K562 (cell line): ENCODE results near the gene PHF1. TPM values are rescaled to one million over a fixed set of nuclear protein-coding genes. Genes with fewer than 3 reads are reported as not detected.

Source experiments
- ATAC-seq: fragments of 200-7000 bp; cut with Tn5 transposase; 3 replicates; pipeline ENCODE4 v1.9.1; 2020; ENCODE audit warnings: moderate library complexity
- BruUV-seq: library from RNA; stranded (reverse); fragments of 400-500 nt; replicated peaks from 2 replicates; lab custom pipeline; 2021; lab: Mats Ljungman, UMichigan
- CTCF ChIA-PET: fragments of 300-600 bp; formaldehyde crosslinking; extraction: SDS; loops from one replicate; lab custom pipeline; 2021; ENCODE audit warnings: low intra/inter-chr PET ratio; lab: Yijun Ruan, JAX
- POLR2A ChIA-PET: fragments of 300-600, 350-650 bp; sonication (Branson Sonifier 250); formaldehyde crosslinking; extraction: SDS; loops from one replicate; lab custom pipeline; 2021; ENCODE audit warnings: antibody characterized with exemption, inconsistent platforms; lab: Yijun Ruan, JAX
- DNase-seq, 4 experiments: peaks; one replicate each; pipeline versions ENCODE4 v3.0.0 to v3.0.0-alpha.2; 2011 to 2018; ENCODE audit warnings: low spot score in 3 of 4, mixed read lengths in 3 of 4; ENCODE audit errors: extremely low read depth in 1 of 4
- FAIRE-seq: peaks from 2 replicates; lab custom pipeline; 2011; peaks lifted over from hg19 to GRCh38; lab: Jason Lieb, UNC
- H2AFZ ChIP-seq: 2 replicates; pipeline ENCODE4 v1.6.0; 2011; ENCODE audit warnings: low read depth, low read length, control low read depth, inconsistent platforms
- H3K27ac ChIP-seq: fragments of 200-600 bp; 3 replicates; pipeline ENCODE4 v1.8.0; 2011; ENCODE audit warnings: low read depth, mild to moderate bottlenecking, control low read depth, inconsistent platforms, low read length, moderate library complexity, mixed read lengths; ENCODE audit errors: extremely low read depth
- H3K27me3 ChIP-seq, 2 experiments: fragments of 300-600 bp in 1 of 2; 2 replicates in 1 of 2; 3 replicates in 1 of 2; pipeline versions ENCODE4 v1.6.0 to v1.8.0; 2011; ENCODE audit warnings: inconsistent platforms in 2 of 2, low read length in 2 of 2, mild to moderate bottlenecking in 1 of 2, mixed read lengths in 1 of 2, moderate library complexity in 1 of 2; ENCODE audit not compliant: control insufficient read depth in 2 of 2, insufficient read depth in 2 of 2
- H3K36me3 ChIP-seq: fragments of 300-600 bp; 3 replicates; pipeline ENCODE4 v1.8.0; 2011; ENCODE audit warnings: mild to moderate bottlenecking, low read length, inconsistent platforms; ENCODE audit not compliant: control insufficient read depth, insufficient read depth
- H3K4me1 ChIP-seq, 2 experiments: fragments of 200-600 bp in 1 of 2; replicated peaks in 1 of 2; 2 replicates in 1 of 2; 3 replicates in 1 of 2; pipeline versions ENCODE4 v1.5.1 to v1.8.0; 2011; ENCODE audit warnings: inconsistent platforms in 2 of 2, low read length in 2 of 2, mild to moderate bottlenecking in 1 of 2, mixed read lengths in 1 of 2, moderate library complexity in 1 of 2; ENCODE audit not compliant: control insufficient read depth in 2 of 2, insufficient read depth in 2 of 2
- H3K4me2 ChIP-seq: 2 replicates; pipeline ENCODE4 v1.6.1; 2011; ENCODE audit warnings: low read length, control low read depth, inconsistent platforms, mixed read lengths; ENCODE audit not compliant: insufficient read depth
- H3K4me3 ChIP-seq: fragments of 200-600 bp; sonication (generic), shearing (Covaris generic); 2 replicates; pipeline ENCODE4 v1.5.1; 2016; ENCODE audit warnings: control low read depth, inconsistent platforms
- H3K79me2 ChIP-seq: fragments of 200-600 bp; 3 replicates; pipeline ENCODE4 v1.8.0; 2011; ENCODE audit warnings: low read length, inconsistent platforms; ENCODE audit not compliant: control insufficient read depth, insufficient read depth
- H3K9ac ChIP-seq, 2 experiments: 2 replicates each; pipeline versions ENCODE4 v1.6.0 to v1.6.1; 2011; ENCODE audit warnings: low read depth in 2 of 2, low read length in 2 of 2, control low read depth in 1 of 2, inconsistent platforms in 1 of 2, mild to moderate bottlenecking in 1 of 2, mixed read lengths in 1 of 2; ENCODE audit not compliant: insufficient read depth in 1 of 2
- H3K9me1 ChIP-seq: one replicate; pipeline ENCODE4 v1.6.0; 2011; ENCODE audit warnings: inconsistent platforms, mild to moderate bottlenecking, low read length, moderate library complexity; ENCODE audit not compliant: control insufficient read depth, insufficient read depth
- H3K9me3 ChIP-seq: replicated peaks from 2 replicates; pipeline ENCODE4 v1.5.1; 2011; ENCODE audit warnings: low read depth, low read length, inconsistent platforms; ENCODE audit not compliant: control insufficient read depth, insufficient read depth
- H4K20me1 ChIP-seq: replicated peaks from 2 replicates; pipeline ENCODE4 v1.6.1; 2011; ENCODE audit warnings: low read length, inconsistent platforms, mixed read lengths; ENCODE audit not compliant: control insufficient read depth, insufficient read depth
- ARNT ChIP-seq, 2 experiments: fragments of 450-650 bp; IDR thresholded peaks; 2 replicates each; pipeline ENCODE4 v1.6.1; 2016; ENCODE audit warnings: mild to moderate bottlenecking in 1 of 2
- CHD2 ChIP-seq: IDR thresholded peaks from 2 replicates; pipeline ENCODE4 v1.6.1; 2011; ENCODE audit warnings: low read depth, low read length
- ETV1 ChIP-seq: fragments of 450-650 bp; conservative IDR thresholded peaks from 2 replicates; pipeline ENCODE4 v1.6.1; 2016; ENCODE audit warnings: missing genetic modification characterization, control low read depth, low read depth, missing compliant biosample characterization
- FOXP1 ChIP-seq: sonication (generic); formaldehyde crosslinking; IDR thresholded peaks from 2 replicates; pipeline ENCODE4 v1.8.0; 2022; ENCODE audit warnings: mild to moderate bottlenecking, missing genetic modification reagents
- GATAD2B ChIP-seq: fragments of 450-650 bp; IDR thresholded peaks from 2 replicates; pipeline ENCODE4 v1.6.1; 2017; ENCODE audit warnings: mild to moderate bottlenecking, borderline replicate concordance
- GTF2E2 ChIP-seq: fragments of 200-800 bp; sonication (Bioruptor generic); IDR thresholded peaks from 2 replicates; pipeline ENCODE4 v1.6.1; 2016; ENCODE audit warnings: missing genetic modification characterization, missing compliant biosample characterization
- JUND ChIP-seq, 2 experiments: IDR thresholded peaks; 2 replicates in 1 of 2; 3 replicates in 1 of 2; pipeline ENCODE4 v1.6.1; 2011; ENCODE audit warnings: borderline replicate concordance in 2 of 2, low read depth in 2 of 2, low read length in 2 of 2, improper control_type of control experiment in 1 of 2, missing biosample characterization in 1 of 2, missing genetic modification characterization in 1 of 2, missing genetic modification reagents in 1 of 2
- KDM2B ChIP-seq: fragments of 250-450 bp; sonication (Bioruptor Pico); IDR thresholded peaks from 2 replicates; pipeline ENCODE4 v1.8.0; 2021; ENCODE audit warnings: mild to moderate bottlenecking, moderate library complexity
- NEUROD1 ChIP-seq: fragments of 150-350 bp; IDR thresholded peaks from 2 replicates; pipeline ENCODE4 v1.6.1; 2014; ENCODE audit warnings: borderline replicate concordance, low read length, low read depth; ENCODE audit not compliant: partially characterized antibody
- PHF8 ChIP-seq: fragments of 200-600 bp; sonication (generic); IDR thresholded peaks from 2 replicates; pipeline ENCODE4 v1.6.1; 2012; ENCODE audit warnings: mixed run types, mild to moderate bottlenecking, inconsistent platforms, low read length, moderate library complexity, borderline replicate concordance
- POLR2B ChIP-seq: fragments of 450-650 bp; IDR thresholded peaks from 2 replicates; pipeline ENCODE4 v1.6.1; 2018; ENCODE audit warnings: low read depth; ENCODE audit not compliant: partially characterized antibody
- RAD21 ChIP-seq, 2 experiments: fragments of 250-450 bp in 1 of 2; fragments of 450-650 bp in 1 of 2; sonication (Bioruptor Pico) in 1 of 2; formaldehyde crosslinking in 1 of 2; IDR thresholded peaks in 1 of 2; conservative IDR thresholded peaks in 1 of 2; 2 replicates each; pipeline versions ENCODE4 v1.4.0 to v1.8.0; 2020 to 2022; ENCODE audit warnings: mild to moderate bottlenecking in 2 of 2, moderate library complexity in 1 of 2
- RBM34 ChIP-seq: fragments of 200-400 bp; formaldehyde crosslinking; IDR thresholded peaks from 2 replicates; pipeline ENCODE4 v1.6.1; 2018; ENCODE audit warnings: low read length, borderline replicate concordance; ENCODE audit not compliant: insufficient read depth
- RHOXF2B ChIP-seq: fragments of 250-450 bp; sonication (Bioruptor Pico); conservative IDR thresholded peaks from 2 replicates; pipeline ENCODE4 v1.5.1; 2021
- SAP30 ChIP-seq: fragments of 200-600 bp; sonication (generic); IDR thresholded peaks from 2 replicates; pipeline ENCODE4 v1.6.1; 2012; ENCODE audit warnings: borderline replicate concordance, low read depth, mild to moderate bottlenecking, moderate library complexity, low read length, control low read depth, inconsistent platforms; ENCODE audit not compliant: insufficient read depth, poor library complexity, severe bottlenecking
- TCFL5 ChIP-seq: fragments of 250-450 bp; sonication (Bioruptor Pico); conservative IDR thresholded peaks from 2 replicates; pipeline ENCODE4 v1.6.1; 2021; ENCODE audit warnings: mild to moderate bottlenecking, moderate library complexity, matching md5 sums
- ZKSCAN1 ChIP-seq: fragments of 150-350 bp; IDR thresholded peaks from 2 replicates; pipeline ENCODE4 v1.6.1; 2016; ENCODE audit warnings: low read depth, low read length
- WGBS: fragments of 100-300 bp; shearing (Covaris generic); methylation state at CpG from one replicate; pipeline ENCODE4 v1.1.6; 2016; ENCODE audit warnings: low coverage, mixed read lengths; ENCODE audit not compliant: insufficient coverage; ENCODE audit errors: missing lambda C conversion rate; 5-methylcytosine and 5-hydroxymethylcytosine counted together
- in situ Hi-C: fragments of 300-500 bp; cut with MboI; formaldehyde crosslinking; loops from 4 replicates; pipeline ENCODE4 v1.15.0; 2018; ENCODE audit warnings: inconsistent platforms, mixed read lengths
- intact Hi-C: fragments of 100-400 bp; cut with micrococcal nuclease; formaldehyde crosslinking; loops from 2 replicates; pipeline ENCODE4 v1.14.2; 2022
- polyA plus RNA-seq, 8 experiments: library from polyadenylated mRNA; depleted of rRNA in 4 of 8; stranded (reverse) in 5 of 8; unstranded in 3 of 8; fragments of >200 nt; fragmentation: Nextera tagmentation in 2 of 8; fragmentation: Illumina TruSeq in 1 of 8; extraction: Ambion mirVana in 2 of 8; extraction: Trizol in 1 of 8; gene quantifications; 2 replicates each; pipeline versions ENCODE4 v1.2.1 to v1.2.3, GENCODE V29; 2011 to 2014; ENCODE audit warnings: inconsistent platforms in 1 of 8, missing spikeins in 1 of 8
- total RNA-seq, 7 experiments: library from RNA; depleted of rRNA in 6 of 7; stranded (reverse); fragments of >200 nt in 6 of 7; fragmentation: Illumina TruSeq in 2 of 7; extraction: Trizol in 2 of 7; gene quantifications; 2 replicates each; pipeline versions ENCODE4 v1.2.1 to v1.2.3, GENCODE V29; 2011 to 2021; ENCODE audit warnings: low replicate concordance in 1 of 7
- TF ChIP-seq, protein P1 (sequence below): sonication (generic); formaldehyde crosslinking; IDR thresholded peaks from 2 replicates; pipeline ENCODE4 v1.8.1; 2023; ENCODE audit warnings: mild to moderate bottlenecking, missing genetic modification reagents, moderate library complexity
- TF ChIP-seq, protein P2 (sequence below): fragments of 250-450 bp; sonication (Bioruptor Pico); IDR thresholded peaks from 2 replicates; pipeline ENCODE4 v1.9.0; 2021; ENCODE audit warnings: mild to moderate bottlenecking

The PHF1 gene
- total and polyA plus RNA-seq, 9 of the 15 experiments (the other 6 are each of a cell fraction or from before 2014, with no cell fraction given): 3.7 to 64.2 (median 33.7) TPM

DNA sequence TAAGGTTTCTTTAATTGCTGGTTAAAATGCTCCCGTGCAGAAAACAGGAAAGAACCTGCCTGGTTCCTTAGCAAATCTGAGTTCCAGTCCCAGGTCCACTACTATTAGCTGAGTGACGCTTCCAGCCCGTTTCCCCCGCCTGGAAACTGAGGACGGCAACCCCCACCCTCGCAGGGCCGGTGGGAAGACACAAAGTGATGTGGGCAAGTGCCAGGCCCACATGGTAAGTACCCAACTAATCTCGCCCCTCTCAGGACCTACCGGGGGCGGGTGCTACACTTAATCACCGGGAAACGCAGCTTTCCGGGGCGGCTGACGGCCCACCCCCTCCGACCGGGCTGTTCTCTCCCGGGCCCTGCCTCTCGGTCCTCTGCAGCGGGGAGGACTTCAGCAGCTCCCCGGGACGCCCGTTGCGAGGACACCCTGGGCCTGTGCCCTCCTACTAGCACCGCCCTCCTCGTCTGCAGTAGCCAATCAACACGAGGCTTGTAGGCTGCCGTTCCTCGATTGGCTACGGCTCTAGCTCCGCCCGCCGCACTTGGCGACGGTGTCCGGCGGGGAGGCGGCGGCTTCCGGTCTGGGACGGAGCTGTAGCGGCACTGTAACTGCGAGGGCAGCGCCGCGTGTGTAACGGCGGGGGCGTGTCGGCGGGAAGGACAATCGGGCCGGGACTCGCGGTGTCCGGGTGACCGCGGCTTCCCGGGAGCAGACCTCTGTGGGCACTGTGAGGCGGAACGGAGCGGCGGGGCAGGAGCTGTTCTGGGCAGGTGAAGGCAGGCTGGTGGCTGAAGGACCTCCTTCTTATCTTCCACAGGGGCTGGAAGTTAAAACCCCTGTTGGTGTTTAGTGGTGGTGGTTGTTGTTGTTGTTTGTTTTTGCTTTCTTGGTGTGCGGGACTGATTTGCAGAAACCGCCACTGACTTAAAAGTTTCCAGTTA is 43.5 kb downstream of the PHF1 start, which contains the start of gene ZBTB9:
Gene ZBTB9, plus strand, starts transcription at position 568 of the 938 bp plus-strand sequence. CDS start 525 bp downstream, outside the sequence.
- no peaks in the 10 kb centered on the region for H3K27me3 ChIP-seq
- peaks cover 14 to 20% of the 10 kb centered on the region in 2 experiments for H3K4me1 ChIP-seq
- CTCF ChIA-PET: no interaction called here
- H2AFZ ChIP-seq: peak within 1 kb of the TSS; percentile 86
- in situ Hi-C loops (no loop called here), intact Hi-C loops (no loop called here)
- H3K27ac ChIP-seq: peak within 1 kb of the TSS; percentile 62
- H3K9ac ChIP-seq: peak within 1 kb of the TSS; percentile 78 to 95
- peak; percentile 98 to 100 (median 100) for DNase-seq
- peak within 1 kb of the TSS; percentile 94 for H3K4me2 ChIP-seq
- H4K20me1 ChIP-seq: no peaks in the 10 kb centered on the region
- peak within 1 kb of the TSS; percentile 64 for H3K4me3 ChIP-seq
- 1% methylated on average over 64 of the region's 65 CpGs for WGBS
- peak; percentile 99 for FAIRE-seq
- H3K36me3 ChIP-seq: peaks cover 40% of the 10 kb centered on the region
- no peaks in the 10 kb centered on the region for H3K9me3 ChIP-seq
- peak; percentile 99 for ATAC-seq
- BruUV-seq: TSS peak; percentile 92
- POLR2A ChIA-PET: interaction anchor here (0.6 to 1.9 kb wide), 14 partner anchors 9 to 482 kb away, joined by 3 to 9 read pairs (median 3); partner anchors contain the start of genes CUTA and RGL2
- no peaks in the 10 kb centered on the region for H3K9me1 ChIP-seq
- peaks cover 35% of the 10 kb centered on the region for H3K79me2 ChIP-seq
- TF ChIP-seq ETV1 (tag): peak; percentile 83
- no peak for TF ChIP-seq RBM34
- no peak for TF ChIP-seq ARNT (IDR thresholded peaks at IDR 0.05)
- no peak for TF ChIP-seq ZKSCAN1
- TF ChIP-seq, protein P1, sequence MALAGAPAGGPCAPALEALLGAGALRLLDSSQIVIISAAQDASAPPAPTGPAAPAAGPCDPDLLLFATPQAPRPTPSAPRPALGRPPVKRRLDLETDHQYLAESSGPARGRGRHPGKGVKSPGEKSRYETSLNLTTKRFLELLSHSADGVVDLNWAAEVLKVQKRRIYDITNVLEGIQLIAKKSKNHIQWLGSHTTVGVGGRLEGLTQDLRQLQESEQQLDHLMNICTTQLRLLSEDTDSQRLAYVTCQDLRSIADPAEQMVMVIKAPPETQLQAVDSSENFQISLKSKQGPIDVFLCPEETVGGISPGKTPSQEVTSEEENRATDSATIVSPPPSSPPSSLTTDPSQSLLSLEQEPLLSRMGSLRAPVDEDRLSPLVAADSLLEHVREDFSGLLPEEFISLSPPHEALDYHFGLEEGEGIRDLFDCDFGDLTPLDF (CRISPR knock-in tag): no peak
- 0 out of 4 replicates have a peak, but pooled peaks of 1 of the 2 experiments have one; percentile 8 for TF ChIP-seq RAD21 (CRISPR knock-in tag; conservative IDR thresholded peaks at IDR 0.05 in 1 of 2, IDR thresholded peaks at IDR 0.05 in 1 of 2)
- peak; percentile 53; the same call in 1 of the 2 replicates for TF ChIP-seq JUND (IDR thresholded peaks at IDR 0.05; ENCODE audit: borderline replicate concordance, low read depth, low read length)
- TF ChIP-seq JUND (tag; IDR thresholded peaks at IDR 0.05; ENCODE audit: borderline replicate concordance, low read depth, low read length): peak; percentile 29; the same call in 1 of the 3 replicates
- peak; percentile 95; the same call in 1 of the 2 replicates for TF ChIP-seq PHF8
- peak; percentile 94 for TF ChIP-seq SAP30
- no peak for TF ChIP-seq GTF2E2 (tag)
- TF ChIP-seq, protein P2, sequence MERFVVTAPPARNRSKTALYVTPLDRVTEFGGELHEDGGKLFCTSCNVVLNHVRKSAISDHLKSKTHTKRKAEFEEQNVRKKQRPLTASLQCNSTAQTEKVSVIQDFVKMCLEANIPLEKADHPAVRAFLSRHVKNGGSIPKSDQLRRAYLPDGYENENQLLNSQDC (CRISPR knock-in tag): no peak
- TF ChIP-seq GATAD2B: no peak
- peak; percentile 82 for TF ChIP-seq CHD2
- peak; percentile 93 for TF ChIP-seq NEUROD1
- 0 out of 2 replicates have a peak, but pooled peaks have one; percentile 30 for TF ChIP-seq KDM2B
- peak; percentile 87 for TF ChIP-seq POLR2B
- no peak for TF ChIP-seq TCFL5
- no peak for TF ChIP-seq RHOXF2B
- TF ChIP-seq FOXP1 (CRISPR knock-in tag): peak; percentile 85
